Activated CD4-positive, alpha-beta memory T cell treated with anti-CD3 and anti-CD28 coated beads, Interleukin-2, amount 10 ng/mL, durations not matched to agents 7 days and 5 days (primary cell): ENCODE results near the gene MLLT11. TPM values are rescaled to one million over a fixed set of nuclear protein-coding genes. Genes with fewer than 3 reads are reported as not detected.
A peak's percentile ranks its signal among the peaks of the same experiment; 100 is the strongest.

Experiments used
- CTCF ChIA-PET: fragments of 350-600 bp; sonication (Branson Sonifier 250); formaldehyde crosslinking; loops from one replicate; lab custom pipeline; 2021; ENCODE audit warnings: antibody characterized with exemption, inconsistent platforms; lab: Charles Lee
- POLR2A ChIA-PET: fragments of 350-600 bp; sonication (Branson Sonifier 250); formaldehyde crosslinking; loops from one replicate; lab custom pipeline; 2021; ENCODE audit warnings: antibody characterized with exemption; lab: Charles Lee
- DNase-seq: peaks from one replicate; pipeline ENCODE4 v3.0.0-alpha.2; 2020
- H3K27ac Mint-ChIP-seq: one replicate; pipeline ENCODE4 v1.8.0; 2021; ENCODE audit warnings: mild to moderate bottlenecking, mixed read lengths
- H3K27me3 Mint-ChIP-seq: one replicate; pipeline ENCODE4 v1.8.0; 2021; ENCODE audit warnings: mixed read lengths
- H3K36me3 Mint-ChIP-seq: one replicate; pipeline ENCODE4 v1.8.0; 2021; ENCODE audit warnings: low read depth, mixed read lengths
- H3K4me1 Mint-ChIP-seq: one replicate; pipeline ENCODE4 v1.8.0; 2021; ENCODE audit warnings: mixed read lengths
- H3K4me3 Mint-ChIP-seq: one replicate; pipeline ENCODE4 v1.8.0; 2021; ENCODE audit warnings: mild to moderate bottlenecking, mixed read lengths
- H3K9me3 Mint-ChIP-seq: one replicate; pipeline ENCODE4 v1.8.0; 2021; ENCODE audit warnings: mixed read lengths
- total RNA-seq, 2 experiments: library from RNA; stranded (reverse); gene quantifications; one replicate each; pipeline ENCODE4 v1.2.3, GENCODE V29; 2021

Gene MLLT11
- total RNA-seq, 2 experiments from 2014 or later, result 3.2 to 3.4 TPM

DNA sequence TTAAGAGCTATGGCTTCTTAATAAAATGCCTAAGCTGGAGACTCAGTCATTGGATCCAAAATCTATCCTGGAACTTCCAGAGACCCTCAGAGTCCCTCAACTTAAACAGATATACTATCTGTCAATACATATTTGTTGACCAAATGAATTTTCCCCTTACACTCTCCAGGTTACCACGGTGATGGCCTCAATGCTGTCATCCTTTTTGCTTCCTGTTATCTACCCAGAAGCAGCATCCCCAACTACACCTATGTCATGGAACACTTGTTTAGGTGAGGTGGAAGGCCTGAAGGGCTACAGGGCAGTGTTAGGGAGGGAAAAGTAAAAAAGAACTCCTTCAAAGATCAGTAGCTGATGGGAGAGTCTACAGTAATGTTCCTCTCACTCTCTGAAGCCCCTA lies 17.0 kb upstream of the MLLT11 start:
- Mint-ChIP-seq H3K9me3 (no peaks in the 10 kb centered on the region), H3K4me1 (peaks cover 27% of the 10 kb centered on the region), H3K36me3 (no peaks in the 10 kb centered on the region), H3K27ac (no peak overlapping the region), H3K27me3 (no peaks in the 10 kb centered on the region), H3K4me3 (no peak overlapping the region)
- CTCF ChIA-PET, result interaction anchor here (0.9 to 1.7 kb wide), 4 partner anchors 12 to 57 kb away, joined by 3 to 11 read pairs (median 4); no protein-coding TSS in a partner anchor
- DNase-seq, result peak; percentile 23
- POLR2A ChIA-PET, result interaction anchor here (0.9 to 4.1 kb wide), 5 partner anchors 12 to 37 kb away, joined by 3 to 25 read pairs (median 3); no protein-coding TSS in a partner anchor

DNA sequence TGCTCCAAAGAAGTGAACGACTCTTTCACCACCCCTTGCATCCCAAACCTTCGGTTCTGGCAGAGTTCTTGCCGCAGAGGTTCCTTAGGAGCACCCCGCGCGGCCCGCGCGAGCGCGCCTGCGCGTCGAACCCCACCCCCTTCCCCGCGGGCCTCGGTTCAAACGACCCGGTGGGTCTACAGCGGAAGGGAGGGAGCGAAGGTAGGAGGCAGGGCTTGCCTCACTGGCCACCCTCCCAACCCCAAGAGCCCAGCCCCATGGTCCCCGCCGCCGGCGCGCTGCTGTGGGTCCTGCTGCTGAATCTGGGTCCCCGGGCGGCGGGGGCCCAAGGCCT lies 12.6 kb upstream of the MLLT11 start, which contains the start of gene C1orf56:
TSS of gene C1orf56 (plus strand) at position 161 of the 334 bp plus-strand sequence. CDS start at position 258, 97 bp downstream.
- peaks cover 26% of the 10 kb centered on the region for H3K36me3 Mint-ChIP-seq
- peak within 1 kb of the TSS; percentile 79 for H3K27ac Mint-ChIP-seq
- ChIA-PET POLR2A (interaction anchor here (0.8 to 7.7 kb wide), 14 partner anchors 10 to 234 kb away, joined by 3 to 148 read pairs (median 4); partner anchors contain the start of genes BNIPL, CDC42SE1, GABPB2 and MINDY1), CTCF (interaction anchor here (0.7 to 3.9 kb wide), 11 partner anchors 9 to 109 kb away, joined by 3 to 48 read pairs (median 3); partner anchors contain the start of genes CDC42SE1, MLLT11 and TNFAIP8L2)
- peak; percentile 53 for DNase-seq
- H3K4me3 Mint-ChIP-seq, result peak within 1 kb of the TSS; percentile 82
- H3K27me3 Mint-ChIP-seq, result no peaks in the 10 kb centered on the region
- H3K4me1 Mint-ChIP-seq, result peaks cover 61% of the 10 kb centered on the region
- H3K9me3 Mint-ChIP-seq, result no peaks in the 10 kb centered on the region

DNA sequence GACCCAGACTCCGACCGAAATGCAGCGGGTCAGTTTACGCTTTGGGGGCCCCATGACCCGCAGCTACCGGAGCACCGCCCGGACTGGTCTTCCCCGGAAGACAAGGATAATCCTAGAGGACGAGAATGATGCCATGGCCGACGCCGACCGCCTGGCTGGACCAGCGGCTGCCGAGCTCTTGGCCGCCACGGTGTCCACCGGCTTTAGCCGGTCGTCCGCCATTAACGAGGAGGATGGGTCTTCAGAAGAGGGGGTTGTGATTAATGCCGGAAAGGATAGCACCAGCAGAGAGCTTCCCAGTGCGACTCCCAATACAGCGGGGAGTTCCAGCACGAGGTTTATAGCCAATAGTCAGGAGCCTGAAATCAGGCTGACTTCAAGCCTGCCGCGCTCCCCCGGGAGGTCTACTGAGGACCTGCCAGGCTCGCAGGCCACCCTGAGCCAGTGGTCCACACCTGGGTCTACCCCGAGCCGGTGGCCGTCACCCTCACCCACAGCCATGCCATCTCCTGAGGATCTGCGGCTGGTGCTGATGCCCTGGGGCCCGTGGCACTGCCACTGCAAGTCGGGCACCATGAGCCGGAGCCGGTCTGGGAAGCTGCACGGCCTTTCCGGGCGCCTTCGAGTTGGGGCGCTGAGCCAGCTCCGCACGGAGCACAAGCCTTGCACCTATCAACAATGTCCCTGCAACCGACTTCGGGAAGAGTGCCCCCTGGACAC lies 12.1 kb upstream of the MLLT11 start:
- Mint-ChIP-seq H3K4me1 (peaks cover 57% of the 10 kb centered on the region), H3K27ac (peak overlapping the region; percentile 79), H3K9me3 (no peaks in the 10 kb centered on the region), H3K4me3 (peak overlapping the region; percentile 82), H3K27me3 (no peaks in the 10 kb centered on the region), H3K36me3 (peaks cover 31% of the 10 kb centered on the region)
- POLR2A ChIA-PET, result interaction anchor here (0.8 to 7.7 kb wide), 16 partner anchors 9 to 234 kb away, joined by 3 to 148 read pairs (median 4); partner anchors contain the start of genes BNIPL, CDC42SE1, GABPB2 and MINDY1
- peak; percentile 65 for DNase-seq
- CTCF ChIA-PET, result interaction anchor here (0.9 to 3.9 kb wide), 12 partner anchors 10 to 109 kb away, joined by 3 to 48 read pairs (median 4); partner anchors contain the start of genes CDC42SE1, MLLT11 and TNFAIP8L2

DNA sequence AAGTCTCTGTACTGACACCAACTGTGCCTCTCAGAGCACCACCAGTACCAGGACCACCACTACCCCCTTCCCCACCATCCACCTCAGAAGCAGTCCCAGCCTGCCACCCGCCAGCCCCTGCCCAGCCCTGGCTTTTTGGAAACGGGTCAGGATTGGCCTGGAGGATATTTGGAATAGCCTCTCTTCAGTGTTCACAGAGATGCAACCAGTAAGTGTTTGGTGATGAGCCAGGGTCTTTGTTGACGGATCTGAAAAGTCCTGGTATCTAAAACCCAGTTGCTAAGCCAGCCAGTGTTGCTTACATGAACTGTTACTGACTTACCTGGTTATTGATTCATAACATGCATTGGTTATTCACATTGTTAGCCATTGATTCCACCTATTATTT lies 11.6 kb upstream of the MLLT11 start:
- peak overlapping the region; percentile 82 for H3K4me3 Mint-ChIP-seq
- ChIA-PET POLR2A (interaction anchor here (0.9 to 7.7 kb wide), 10 partner anchors 10 to 233 kb away, joined by 3 to 148 read pairs (median 6); partner anchors contain the start of genes CDC42SE1, GABPB2, MINDY1 and MLLT11), CTCF (interaction anchor here (0.9 to 3.9 kb wide), 8 partner anchors 10 to 108 kb away, joined by 3 to 48 read pairs (median 5); partner anchors contain the start of genes CDC42SE1, MLLT11 and TNFAIP8L2)
- H3K27ac Mint-ChIP-seq, result peak overlapping the region; percentile 79
- no peak for DNase-seq
- peaks cover 54% of the 10 kb centered on the region for H3K4me1 Mint-ChIP-seq
- H3K36me3 Mint-ChIP-seq, result peaks cover 37% of the 10 kb centered on the region
- no peaks in the 10 kb centered on the region for H3K27me3 Mint-ChIP-seq
- no peaks in the 10 kb centered on the region for H3K9me3 Mint-ChIP-seq

DNA sequence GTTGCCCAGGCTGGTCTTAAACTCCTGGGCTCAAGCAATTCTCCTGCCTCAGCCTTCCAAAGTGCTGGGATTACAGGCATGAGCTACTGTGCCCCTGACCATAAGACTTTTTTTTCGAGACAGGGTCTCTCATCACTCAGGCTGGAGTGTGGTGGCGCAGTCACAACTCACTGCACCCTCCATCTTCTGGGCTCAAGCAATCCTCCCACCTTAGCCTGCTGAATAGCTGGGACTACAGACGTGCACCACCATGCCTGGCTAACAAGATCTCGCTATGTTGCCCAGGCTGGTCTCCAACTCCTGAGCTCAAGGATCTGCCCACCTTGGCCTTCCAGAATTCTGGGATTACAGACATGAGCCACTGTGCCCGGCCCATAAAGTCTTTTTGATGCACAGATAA lies 10.7 kb upstream of the MLLT11 start:
- no peak overlapping the region for H3K4me3 Mint-ChIP-seq
- no peaks in the 10 kb centered on the region for H3K27me3 Mint-ChIP-seq
- no peak for DNase-seq
- peaks cover 56% of the 10 kb centered on the region for H3K4me1 Mint-ChIP-seq
- no peaks in the 10 kb centered on the region for H3K9me3 Mint-ChIP-seq
- ChIA-PET CTCF (interaction anchor here (1.3 to 1.5 kb wide), 2 partner anchors 22 to 25 kb away, joined by 5 read pairs; no protein-coding TSS in a partner anchor), POLR2A (interaction anchor here (0.8 to 7.7 kb wide), 9 partner anchors 10 to 232 kb away, joined by 3 to 148 read pairs (median 4); partner anchors contain the start of genes CDC42SE1, MINDY1, MLLT11 and VPS72)
- H3K27ac Mint-ChIP-seq, result no peak overlapping the region
- H3K36me3 Mint-ChIP-seq, result peaks cover 45% of the 10 kb centered on the region

DNA sequence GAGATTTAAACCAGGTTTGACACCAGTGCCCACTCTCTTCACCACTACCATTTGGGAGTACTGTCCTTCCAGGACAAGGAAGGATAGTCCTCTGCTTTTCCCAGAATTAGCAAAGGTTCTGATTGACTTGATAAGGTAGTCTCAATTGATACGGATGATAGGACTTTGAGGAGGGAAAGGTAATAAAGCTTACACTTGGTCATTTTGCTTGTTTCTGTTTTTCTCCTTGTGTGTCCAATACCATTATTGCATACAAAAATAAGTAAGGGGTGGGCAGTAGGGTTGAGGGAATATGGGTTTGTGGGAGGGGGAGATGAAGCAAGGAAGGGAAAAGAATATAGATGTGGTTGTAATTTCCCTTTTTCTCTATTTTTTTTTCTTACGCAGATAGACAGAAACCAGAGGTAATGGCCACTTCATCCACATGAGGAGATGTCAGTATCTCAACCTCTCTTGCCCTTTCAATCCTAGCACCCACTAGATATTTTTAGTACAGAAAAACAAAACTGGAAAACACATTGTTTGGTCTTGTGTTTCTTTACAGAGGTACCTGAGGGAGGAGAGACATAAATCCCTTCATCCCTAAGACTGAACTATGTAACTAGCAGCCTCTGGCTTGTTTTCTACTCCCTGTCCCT lies 10.0 kb upstream of the MLLT11 start:
- no peak for DNase-seq
- Mint-ChIP-seq H3K4me1 (peaks cover 62% of the 10 kb centered on the region), H3K27ac (peak overlapping the region; percentile 35), H3K4me3 (no peak overlapping the region), H3K36me3 (peaks cover 52% of the 10 kb centered on the region), H3K9me3 (no peaks in the 10 kb centered on the region), H3K27me3 (no peaks in the 10 kb centered on the region)
- POLR2A ChIA-PET, result interaction anchor here (0.8 to 7.7 kb wide), 8 partner anchors 9 to 232 kb away, joined by 3 to 148 read pairs (median 4); partner anchors contain the start of genes CDC42SE1, MINDY1, MLLT11 and VPS72
- CTCF ChIA-PET, result interaction anchor here (0.8 to 1.8 kb wide), 5 partner anchors 9 to 29 kb away, joined by 3 to 6 read pairs (median 5); partner anchors contain the start of gene CDC42SE1

DNA sequence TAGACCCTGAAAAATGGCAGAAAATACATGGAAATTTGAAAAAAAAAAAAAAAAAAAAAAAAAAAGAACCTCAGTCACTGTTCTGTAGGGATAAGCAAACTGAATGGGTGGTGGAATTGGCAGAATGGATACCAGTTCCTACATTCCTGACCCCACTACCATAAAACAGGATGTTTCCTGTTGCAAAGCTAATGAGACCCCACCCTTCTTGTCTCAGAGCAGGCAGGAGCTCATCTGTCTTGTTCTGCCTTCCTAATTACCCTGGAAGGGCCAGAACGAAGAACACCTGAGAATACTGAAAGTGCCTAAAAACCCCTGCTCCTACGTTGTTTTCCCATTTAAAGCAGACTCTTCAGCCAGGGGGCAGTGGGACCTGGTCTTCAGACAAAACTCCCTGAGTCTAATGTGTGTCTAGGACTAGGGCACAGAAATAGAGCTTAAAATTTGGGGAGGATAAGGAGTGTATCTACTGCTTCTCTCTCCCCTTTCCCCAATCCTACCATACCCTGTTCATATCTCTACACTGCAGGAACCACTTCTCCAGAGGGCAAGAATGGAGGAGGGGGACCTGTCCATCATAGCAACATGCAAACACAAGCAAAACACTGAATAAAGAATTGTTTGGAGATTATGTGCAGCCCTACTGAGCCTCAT lies 8.7 kb upstream of the MLLT11 start:
- H3K36me3 Mint-ChIP-seq, result peaks cover 65% of the 10 kb centered on the region
- ChIA-PET POLR2A (interaction anchor here (0.6 to 7.7 kb wide), 5 partner anchors 8 to 105 kb away, joined by 3 to 148 read pairs (median 3); partner anchors contain the start of genes CDC42SE1, MINDY1 and MLLT11), CTCF (interaction anchor here (0.9 to 1.8 kb wide), 3 partner anchors 8 to 38 kb away, joined by 3 to 6 read pairs (median 3); partner anchors contain the start of gene CDC42SE1)
- H3K27me3 Mint-ChIP-seq, result no peaks in the 10 kb centered on the region
- H3K9me3 Mint-ChIP-seq, result no peaks in the 10 kb centered on the region
- peaks cover 73% of the 10 kb centered on the region for H3K4me1 Mint-ChIP-seq
- peak overlapping the region; percentile 63 for H3K27ac Mint-ChIP-seq
- no peak overlapping the region for H3K4me3 Mint-ChIP-seq
- no peak for DNase-seq

DNA sequence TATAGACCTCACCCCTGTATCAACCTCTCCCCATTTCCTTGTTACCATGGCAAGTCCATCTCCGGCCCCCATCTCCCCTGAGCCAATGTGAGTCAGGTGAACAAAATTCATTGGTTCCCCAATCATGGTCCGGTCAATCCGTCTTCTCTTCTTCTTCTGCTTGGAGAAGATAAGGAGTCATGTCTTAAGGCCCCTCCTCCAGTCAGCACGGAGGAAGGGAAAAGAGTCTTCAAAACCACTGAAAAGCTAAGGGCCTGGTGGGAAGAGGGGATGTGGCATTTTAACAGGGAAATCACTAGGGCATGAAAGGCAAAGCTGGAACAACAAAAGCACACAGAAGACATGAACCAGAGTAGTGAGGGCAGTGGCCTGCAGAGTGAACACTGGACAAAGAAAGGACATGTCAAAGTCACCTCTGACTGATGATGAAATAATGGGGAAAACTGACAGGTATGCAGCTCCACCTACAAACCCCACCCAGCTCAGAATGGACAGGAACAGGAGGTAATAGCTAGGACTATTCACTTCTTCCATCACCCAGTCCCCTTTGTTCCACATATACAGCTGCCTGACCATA lies 5.1 kb upstream of the MLLT11 start:
- ChIA-PET CTCF (interaction anchor here (1.2 to 7.4 kb wide), 5 partner anchors 8 to 53 kb away, joined by 3 to 48 read pairs (median 5); partner anchors contain the start of genes C1orf56 and GABPB2), POLR2A (interaction anchor here (1.6 to 9.3 kb wide), 7 partner anchors 6 to 135 kb away, joined by 5 to 148 read pairs (median 35); partner anchors contain the start of genes C1orf56, GABPB2, MINDY1 and TNFAIP8L2)
- DNase-seq, result no peak
- Mint-ChIP-seq H3K4me3 (peak overlapping the region; percentile 97), H3K9me3 (no peaks in the 10 kb centered on the region), H3K4me1 (peaks cover 60% of the 10 kb centered on the region), H3K27me3 (no peaks in the 10 kb centered on the region), H3K27ac (peak overlapping the region; percentile 97), H3K36me3 (peaks cover 96% of the 10 kb centered on the region)

DNA sequence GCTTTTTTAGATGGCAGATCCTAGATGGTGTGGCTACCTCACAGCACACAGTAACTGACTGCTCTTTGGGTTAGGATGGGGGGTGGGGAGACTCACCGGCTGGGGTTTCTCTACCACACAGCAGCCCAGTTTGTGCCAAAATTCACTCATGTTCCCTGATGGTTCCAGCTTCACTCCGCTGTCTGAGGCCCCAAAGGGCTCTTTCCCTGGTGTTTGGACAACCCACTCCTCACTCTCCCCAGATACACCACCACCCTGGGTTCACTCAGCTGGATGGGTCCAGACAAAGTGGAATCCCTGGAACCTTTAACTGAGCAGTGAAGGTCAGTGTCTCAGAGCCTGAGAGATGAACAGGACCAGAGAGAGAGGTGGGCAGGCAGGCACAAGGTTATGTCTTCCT lies 4.6 kb upstream of the MLLT11 start:
- Mint-ChIP-seq H3K36me3 (peaks cover 90% of the 10 kb centered on the region), H3K9me3 (no peaks in the 10 kb centered on the region), H3K4me1 (peaks cover 60% of the 10 kb centered on the region), H3K4me3 (peak overlapping the region; percentile 97), H3K27ac (peak overlapping the region; percentile 97), H3K27me3 (no peaks in the 10 kb centered on the region)
- ChIA-PET CTCF (interaction anchor here (0.7 to 7.4 kb wide), 7 partner anchors 9 to 53 kb away, joined by 3 to 48 read pairs (median 5); partner anchors contain the start of genes C1orf56 and GABPB2), POLR2A (interaction anchor here (0.8 to 9.3 kb wide), 11 partner anchors 6 to 487 kb away, joined by 3 to 148 read pairs (median 17); partner anchors contain the start of genes ARNT, C1orf56, GABPB2 and MINDY1)
- no peak for DNase-seq

DNA sequence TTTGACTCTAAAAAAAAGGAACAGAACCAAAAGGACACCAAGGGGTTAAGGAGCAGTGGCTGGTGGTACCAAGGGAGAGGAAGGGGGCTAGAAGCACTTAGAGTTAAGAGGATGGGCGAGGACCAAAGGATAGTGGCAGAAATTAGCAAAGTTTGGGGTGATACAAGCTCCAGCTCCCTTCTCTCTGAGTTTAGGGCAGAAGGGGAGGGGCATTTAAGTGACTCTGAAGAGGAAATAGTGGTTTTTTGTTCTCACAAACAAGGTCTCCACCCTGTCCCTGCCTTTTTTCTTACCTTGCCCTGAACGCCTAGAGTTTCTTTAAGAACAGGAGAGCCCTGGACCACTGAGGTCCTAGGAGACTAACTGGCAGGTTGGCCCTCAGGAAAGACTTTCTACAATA lies 4.0 kb upstream of the MLLT11 start:
- POLR2A ChIA-PET, result interaction anchor here (0.8 to 9.3 kb wide), 11 partner anchors 7 to 488 kb away, joined by 3 to 148 read pairs (median 17); partner anchors contain the start of genes ARNT, C1orf56, GABPB2 and MINDY1
- H3K27ac Mint-ChIP-seq, result peak overlapping the region; percentile 97
- peaks cover 85% of the 10 kb centered on the region for H3K36me3 Mint-ChIP-seq
- H3K4me3 Mint-ChIP-seq, result peak overlapping the region; percentile 97
- H3K27me3 Mint-ChIP-seq, result no peaks in the 10 kb centered on the region
- H3K9me3 Mint-ChIP-seq, result no peaks in the 10 kb centered on the region
- peaks cover 62% of the 10 kb centered on the region for H3K4me1 Mint-ChIP-seq
- DNase-seq, result peak; percentile 40
- CTCF ChIA-PET, result interaction anchor here (0.7 to 7.4 kb wide), 6 partner anchors 9 to 54 kb away, joined by 3 to 48 read pairs (median 7); partner anchors contain the start of genes C1orf56 and GABPB2

DNA sequence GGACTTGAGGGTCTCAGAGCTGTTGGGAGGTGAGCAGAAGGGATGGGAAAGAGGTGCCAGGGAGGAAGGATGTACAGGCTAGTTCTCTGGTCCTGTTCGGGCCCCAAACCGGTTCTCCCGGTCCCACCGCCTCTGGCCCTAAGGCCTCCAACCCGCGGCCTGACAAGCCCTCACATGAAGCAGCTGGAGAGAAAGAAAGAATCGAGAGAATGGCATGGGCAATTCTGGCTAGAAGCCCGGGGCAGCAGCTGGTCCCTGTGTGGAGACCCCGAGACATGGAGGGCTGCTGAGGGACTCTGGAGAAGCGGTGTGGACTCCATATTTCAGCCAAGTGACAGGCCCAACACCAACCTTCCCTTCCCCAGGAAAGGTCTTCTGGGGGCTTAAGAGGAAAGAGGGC lies 1.5 kb upstream of the MLLT11 start:
- CTCF ChIA-PET, result interaction anchor here (0.6 to 7.4 kb wide), 14 partner anchors 8 to 193 kb away, joined by 3 to 48 read pairs (median 5); partner anchors contain the start of genes C1orf56, GABPB2 and TNFAIP8L2
- peaks cover 60% of the 10 kb centered on the region for H3K36me3 Mint-ChIP-seq
- POLR2A ChIA-PET, result interaction anchor here (0.7 to 9.3 kb wide), 21 partner anchors 8 to 1171 kb away, joined by 3 to 148 read pairs (median 5); partner anchors contain the start of genes ANXA9, C1orf56, CERS2 and ENSA

More for the DNA sequence above, 1.5 kb upstream of the MLLT11 start:
- H3K4me3 Mint-ChIP-seq, result peak overlapping the region; percentile 97
- H3K4me1 Mint-ChIP-seq, result peaks cover 53% of the 10 kb centered on the region
- no peaks in the 10 kb centered on the region for H3K9me3 Mint-ChIP-seq
- DNase-seq, result peak; percentile 27
- H3K27ac Mint-ChIP-seq, result peak overlapping the region; percentile 97
- no peaks in the 10 kb centered on the region for H3K27me3 Mint-ChIP-seq
